Neural cell (in vitro differentiated cells): ENCODE measurements around the gene WWC2.

Source experiments
- CTCF ChIP-seq: fragments of 450-650 bp; IDR thresholded peaks from 2 replicates; pipeline ENCODE4 v1.5.1; 2014; ENCODE audit warnings: antibody characterized with exemption, mild to moderate bottlenecking, moderate library complexity; ENCODE audit not compliant: poor library complexity, severe bottlenecking
- EP300 ChIP-seq: fragments of 450-650 bp; conservative IDR thresholded peaks from 2 replicates; pipeline ENCODE4 v1.6.1; 2014; ENCODE audit warnings: antibody characterized with exemption, mild to moderate bottlenecking, moderate library complexity; ENCODE audit not compliant: poor library complexity, severe bottlenecking
- EZH2 ChIP-seq: fragments of 200-600, 300-800 bp; shearing (Covaris generic), sonication (generic); IDR thresholded peaks from 2 replicates; pipeline ENCODE4 v1.6.1; 2014; ENCODE audit warnings: antibody characterized with exemption, low read length, borderline replicate concordance, mild to moderate bottlenecking; ENCODE audit not compliant: insufficient read depth, poor library complexity, severe bottlenecking
- MXI1 ChIP-seq: fragments of 450-650 bp; conservative IDR thresholded peaks from 2 replicates; pipeline ENCODE4 v1.6.1; 2014; ENCODE audit warnings: antibody characterized with exemption, mild to moderate bottlenecking; ENCODE audit not compliant: poor library complexity, severe bottlenecking
- POLR2AphosphoS5 ChIP-seq: IDR thresholded peaks from 2 replicates; pipeline ENCODE4 v1.6.1; 2012
- RAD21 ChIP-seq: fragments of 450-650 bp; conservative IDR thresholded peaks from 2 replicates; pipeline ENCODE4 v1.6.1; 2014; ENCODE audit warnings: antibody characterized with exemption, mild to moderate bottlenecking, moderate library complexity
- SMC3 ChIP-seq: fragments of 450-650 bp; conservative IDR thresholded peaks from 2 replicates; pipeline ENCODE4 v1.6.1; 2014; ENCODE audit warnings: antibody characterized with exemption, mild to moderate bottlenecking, moderate library complexity; ENCODE audit not compliant: poor library complexity
- TAF1 ChIP-seq: IDR thresholded peaks from 2 replicates; pipeline ENCODE4 v1.6.1; 2012; ENCODE audit warnings: low read depth
- TF ChIP-seq, protein P1 (sequence below): IDR thresholded peaks from 2 replicates; pipeline ENCODE4 v1.6.1; 2012; ENCODE audit warnings: borderline replicate concordance

DNA sequence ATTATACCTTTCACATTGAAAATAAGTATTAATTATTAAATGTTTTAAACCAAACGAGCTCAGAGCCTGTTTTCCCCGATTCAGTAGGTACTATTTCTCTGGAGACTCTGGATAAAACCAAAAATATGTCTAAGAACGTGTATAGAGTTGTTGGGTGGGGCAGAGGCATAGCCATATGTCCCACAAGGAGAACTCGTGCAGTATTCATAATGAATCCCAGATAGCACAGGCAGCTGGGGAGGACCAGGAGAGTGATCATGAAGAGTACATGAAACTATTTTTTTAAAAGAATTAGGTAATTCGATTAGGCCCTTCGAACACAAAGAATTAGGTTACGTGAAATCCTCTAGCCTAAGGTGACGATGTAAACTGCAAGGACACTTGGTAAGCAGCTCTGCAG, 145.0 kb downstream of the WWC2 start:
- TF ChIP-seq TAF1, result no peak
- no peak for TF ChIP-seq EZH2
- TF ChIP-seq MXI1, result no peak
- TF ChIP-seq CTCF, result no peak
- TF ChIP-seq EP300, result no peak
- TF ChIP-seq POLR2AphosphoS5, result no peak
- no peak for TF ChIP-seq SMC3
- TF ChIP-seq RAD21, result no peak
- TF ChIP-seq, protein P1, sequence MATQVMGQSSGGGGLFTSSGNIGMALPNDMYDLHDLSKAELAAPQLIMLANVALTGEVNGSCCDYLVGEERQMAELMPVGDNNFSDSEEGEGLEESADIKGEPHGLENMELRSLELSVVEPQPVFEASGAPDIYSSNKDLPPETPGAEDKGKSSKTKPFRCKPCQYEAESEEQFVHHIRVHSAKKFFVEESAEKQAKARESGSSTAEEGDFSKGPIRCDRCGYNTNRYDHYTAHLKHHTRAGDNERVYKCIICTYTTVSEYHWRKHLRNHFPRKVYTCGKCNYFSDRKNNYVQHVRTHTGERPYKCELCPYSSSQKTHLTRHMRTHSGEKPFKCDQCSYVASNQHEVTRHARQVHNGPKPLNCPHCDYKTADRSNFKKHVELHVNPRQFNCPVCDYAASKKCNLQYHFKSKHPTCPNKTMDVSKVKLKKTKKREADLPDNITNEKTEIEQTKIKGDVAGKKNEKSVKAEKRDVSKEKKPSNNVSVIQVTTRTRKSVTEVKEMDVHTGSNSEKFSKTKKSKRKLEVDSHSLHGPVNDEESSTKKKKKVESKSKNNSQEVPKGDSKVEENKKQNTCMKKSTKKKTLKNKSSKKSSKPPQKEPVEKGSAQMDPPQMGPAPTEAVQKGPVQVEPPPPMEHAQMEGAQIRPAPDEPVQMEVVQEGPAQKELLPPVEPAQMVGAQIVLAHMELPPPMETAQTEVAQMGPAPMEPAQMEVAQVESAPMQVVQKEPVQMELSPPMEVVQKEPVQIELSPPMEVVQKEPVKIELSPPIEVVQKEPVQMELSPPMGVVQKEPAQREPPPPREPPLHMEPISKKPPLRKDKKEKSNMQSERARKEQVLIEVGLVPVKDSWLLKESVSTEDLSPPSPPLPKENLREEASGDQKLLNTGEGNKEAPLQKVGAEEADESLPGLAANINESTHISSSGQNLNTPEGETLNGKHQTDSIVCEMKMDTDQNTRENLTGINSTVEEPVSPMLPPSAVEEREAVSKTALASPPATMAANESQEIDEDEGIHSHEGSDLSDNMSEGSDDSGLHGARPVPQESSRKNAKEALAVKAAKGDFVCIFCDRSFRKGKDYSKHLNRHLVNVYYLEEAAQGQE, result no peak
